Stimulated activated CD4-positive, alpha-beta T cell treated with anti-CD3 and anti-CD28 coated beads, TNF-alpha, amount 100 ng/mL, for 4 hours (primary cell): Measurements from ENCODE around the gene PIGS.

ENCODE experiments used
- DNase-seq, 3 experiments: peaks; one replicate each; pipeline ENCODE4 v3.0.0-alpha.2; 2020; ENCODE audit warnings: low read depth in 3 of 3

Gene PIGS

GRCh38 chr17:28550858-28551257 lies 20.5 kb downstream of the PIGS start:
- no peak for DNase-seq

- DNase-seq, result peak in 1 of 3 experiments; percentile 23
Observed at GRCh38 chr17:28549236-28550132, 21.8 kb downstream of the PIGS start.

GRCh38 chr17:28548417-28549130 lies 22.8 kb downstream of the PIGS start:
- DNase-seq, result no peak

GRCh38 chr17:28547623-28548416 lies 23.5 kb downstream of the PIGS start:
- peak in 1 of 3 experiments; percentile 41 for DNase-seq

DNA sequence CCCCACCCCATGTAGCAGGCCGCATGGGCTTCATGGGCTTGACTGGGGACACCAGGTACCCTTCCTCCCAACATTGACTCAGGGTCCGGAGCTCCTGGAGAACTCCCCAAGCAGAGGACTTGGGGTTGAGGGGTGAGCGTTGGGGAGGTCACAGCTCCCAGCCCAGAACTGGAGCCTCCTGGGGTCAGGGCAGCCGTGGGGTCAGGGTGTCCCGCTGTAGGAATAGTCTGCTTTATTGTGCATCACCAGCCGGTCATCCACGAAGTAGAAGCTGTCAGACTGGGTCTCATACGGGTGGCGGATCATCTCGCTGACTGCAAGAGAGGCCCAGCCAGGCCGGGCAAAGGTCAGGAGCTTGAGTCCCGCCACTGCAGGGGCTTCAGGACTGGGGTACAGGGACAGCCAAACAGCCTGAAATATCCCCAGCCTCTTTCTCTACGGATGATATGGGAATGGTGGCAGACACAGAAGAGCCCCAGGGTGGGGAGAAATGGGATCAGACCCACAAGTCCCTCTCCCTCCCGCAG lies 24.2 kb downstream of the PIGS start:
- DNase-seq, result no peak

- DNase-seq, result no peak
Observed at GRCh38 chr17:28545787-28546415, 25.4 kb downstream of the PIGS start.

DNA sequence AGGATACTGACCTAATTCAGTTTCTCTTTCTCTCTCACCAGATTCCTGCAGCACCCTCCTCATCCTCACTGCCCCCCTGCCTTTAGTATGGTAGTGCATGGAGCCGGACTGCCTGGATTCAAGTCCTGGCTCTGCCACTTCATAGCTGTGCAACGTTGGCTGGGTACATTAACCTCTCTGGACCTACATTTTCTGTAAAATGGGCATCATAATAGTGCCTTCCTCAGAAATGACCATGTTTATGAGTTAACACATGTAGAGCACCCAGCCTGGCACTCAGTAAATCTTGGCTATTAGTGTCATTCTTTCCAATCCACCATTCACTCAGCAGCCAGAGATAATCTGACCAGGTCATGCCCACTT lies 26.2 kb downstream of the PIGS start:
- no peak for DNase-seq

- no peak for DNase-seq
Observed at GRCh38 chr17:28544402-28545140, 26.8 kb downstream of the PIGS start.

DNA sequence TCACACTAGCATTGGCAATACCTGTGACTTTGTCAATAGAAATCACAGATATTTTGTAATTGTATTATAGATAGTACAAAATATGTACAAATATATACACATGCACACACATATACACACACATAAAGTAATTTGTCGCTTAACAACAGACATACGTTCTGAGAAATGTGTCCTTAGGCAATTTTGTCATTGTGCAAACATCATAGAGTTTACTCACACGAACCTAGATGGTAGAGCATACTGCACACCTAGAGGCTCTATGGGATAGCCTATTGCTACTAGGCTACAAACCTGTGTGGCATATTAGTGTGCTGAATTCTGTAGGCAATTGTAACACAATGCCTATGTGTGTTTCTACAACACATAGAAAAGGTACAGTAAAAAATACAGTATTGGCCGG lies 29.9 kb downstream of the PIGS start:
- no peak for DNase-seq

- no peak for DNase-seq
Observed at GRCh38 chr17:28540231-28540630, 31.1 kb downstream of the PIGS start.

DNA sequence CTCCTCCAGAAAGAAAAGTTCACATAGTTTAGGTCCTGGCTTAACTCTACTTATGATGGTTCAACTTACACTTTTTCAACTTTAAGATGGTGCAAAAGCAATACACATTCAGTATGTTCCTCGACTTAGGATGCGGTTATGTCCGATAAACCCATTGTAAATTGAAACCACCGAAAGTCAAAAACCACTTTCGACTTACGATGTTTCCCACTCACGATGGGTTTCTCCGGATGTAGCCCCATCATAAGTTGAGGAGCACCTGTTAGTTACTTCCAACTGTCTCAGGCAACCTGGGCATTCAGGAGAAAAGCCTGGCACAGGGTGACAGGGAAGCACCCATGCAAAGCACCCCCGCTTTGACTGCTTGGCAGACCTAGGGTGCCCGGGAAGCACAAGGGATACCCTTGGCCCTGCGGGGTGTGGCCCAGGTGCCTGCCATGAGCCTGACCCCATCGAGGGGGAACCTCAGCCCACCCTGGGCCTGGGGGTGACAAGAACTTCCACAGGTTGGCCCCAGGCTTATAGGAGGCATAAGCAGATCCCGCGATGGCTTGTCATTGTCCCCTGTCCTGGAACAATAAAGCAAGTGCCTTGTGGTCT lies 32.9 kb downstream of the PIGS start:
- DNase-seq, result no peak

DNA sequence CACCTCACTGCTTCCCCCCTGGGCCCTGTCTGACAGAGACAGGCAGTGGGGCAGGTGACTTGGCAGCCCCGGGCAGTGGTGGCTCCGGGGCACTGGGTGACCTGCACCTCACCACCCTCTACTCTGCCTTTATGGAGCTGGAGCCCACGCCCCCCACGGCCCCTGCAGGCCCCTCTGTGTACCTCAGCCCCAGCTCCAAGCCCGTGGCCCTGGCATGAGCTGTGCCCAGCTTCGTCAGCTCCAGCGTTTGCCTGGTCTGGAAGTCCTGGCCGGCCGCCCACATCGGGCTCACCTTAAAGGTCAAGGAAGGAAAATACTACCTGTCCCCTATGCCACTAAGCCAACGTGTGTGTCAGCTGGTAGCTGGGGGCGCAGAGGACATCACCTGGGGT lies 34.1 kb downstream of the PIGS start:
- no peak for DNase-seq

DNA sequence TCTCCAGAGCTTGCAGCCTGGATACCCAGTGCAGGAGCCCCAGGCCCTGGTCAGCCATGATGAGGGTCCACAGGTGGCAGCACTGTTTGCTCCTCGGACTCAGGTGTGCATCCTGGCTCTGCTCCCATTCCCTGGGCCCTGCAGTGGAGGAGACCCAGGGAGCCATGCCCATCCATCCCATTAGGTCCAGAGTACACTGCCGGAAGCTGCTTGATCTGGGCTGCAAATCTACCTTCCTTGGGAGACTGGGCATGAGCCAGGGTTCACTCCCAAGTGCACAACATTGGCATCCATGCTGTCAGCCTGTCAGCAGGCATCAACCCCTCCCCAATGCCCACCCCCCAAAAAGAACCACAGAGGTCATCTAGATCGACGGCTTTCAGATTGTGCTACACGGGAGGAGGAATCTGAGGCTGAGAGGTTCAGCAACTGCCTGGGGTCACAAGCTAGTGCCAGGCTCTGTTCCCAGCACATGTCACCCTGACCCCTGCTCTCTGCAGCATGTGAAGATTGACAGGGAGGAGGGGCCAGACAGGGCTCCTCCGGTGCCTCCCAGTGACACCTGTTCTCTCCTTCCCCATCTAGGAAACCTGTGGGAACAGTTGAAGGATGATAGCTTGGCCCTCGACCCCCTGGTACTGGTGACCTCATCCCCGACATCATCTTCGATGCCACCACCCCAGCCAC lies 34.6 kb downstream of the PIGS start:
- no peak for DNase-seq

DNA sequence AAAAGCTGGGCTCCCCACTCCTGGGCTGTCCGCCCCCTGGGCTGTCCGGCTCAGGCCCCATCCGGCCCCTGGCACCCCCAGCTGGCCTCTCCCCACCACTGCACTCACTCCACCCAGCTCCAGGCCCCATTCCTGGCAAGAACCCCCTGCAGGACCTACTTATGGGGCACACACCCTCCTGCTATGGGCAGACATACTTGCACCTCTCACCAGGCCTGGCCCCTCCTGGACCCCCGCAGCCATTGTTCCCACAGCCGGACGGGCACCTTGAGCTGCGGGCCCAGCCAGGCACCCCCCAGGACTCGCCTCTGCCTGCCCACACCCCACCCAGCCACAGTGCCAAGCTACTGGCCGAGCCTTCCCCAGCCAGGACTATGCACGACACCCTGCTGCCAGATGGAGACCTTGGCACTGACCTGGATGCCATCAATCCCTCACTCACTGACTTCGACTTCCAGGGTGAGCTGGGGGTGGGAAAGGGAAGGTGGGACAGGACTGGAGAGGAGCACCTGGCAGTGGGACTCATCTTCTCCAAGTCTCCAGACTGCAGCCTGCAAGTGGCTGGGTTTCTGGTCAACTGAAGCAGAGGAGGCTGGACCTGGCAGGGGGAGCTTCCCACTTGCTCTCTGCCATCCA lies 36.5 kb downstream of the PIGS start:
- DNase-seq, result no peak

DNA sequence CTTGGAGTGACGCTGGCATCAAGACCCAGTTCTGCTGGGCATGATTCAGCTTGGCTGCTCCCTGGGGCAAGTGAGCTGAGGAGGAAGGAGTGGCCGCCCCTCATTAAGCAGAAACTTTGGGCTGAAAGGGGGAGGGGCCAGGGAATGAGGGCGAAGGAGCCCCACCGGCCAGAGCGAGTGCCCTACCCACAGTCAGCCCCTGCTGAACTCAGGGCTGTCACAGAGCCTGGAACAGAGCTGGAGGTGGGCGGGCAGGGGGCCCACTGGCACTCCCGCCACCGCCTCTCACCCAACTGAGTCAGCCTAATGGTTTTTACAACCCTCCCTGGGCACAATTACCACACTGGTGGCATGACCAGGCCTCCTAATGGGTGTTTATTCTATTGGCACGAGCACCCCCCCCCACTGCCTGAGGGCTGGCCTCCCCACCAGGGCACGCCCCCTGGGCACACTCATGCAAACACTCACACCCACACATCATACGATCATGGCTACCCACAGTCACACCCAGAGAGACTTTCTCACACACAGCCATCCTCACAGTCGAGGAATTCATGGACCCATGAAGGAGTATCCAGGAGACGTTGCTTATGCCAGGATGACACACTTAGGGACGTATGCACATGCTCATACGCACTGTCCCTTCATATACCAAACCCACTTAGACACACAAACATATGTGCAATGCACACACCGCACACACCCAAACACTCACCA lies 38.1 kb downstream of the PIGS start:
- no peak for DNase-seq

GRCh38 chr17:28532050-28532960 lies 39.0 kb downstream of the PIGS start:
- DNase-seq, result no peak

DNA sequence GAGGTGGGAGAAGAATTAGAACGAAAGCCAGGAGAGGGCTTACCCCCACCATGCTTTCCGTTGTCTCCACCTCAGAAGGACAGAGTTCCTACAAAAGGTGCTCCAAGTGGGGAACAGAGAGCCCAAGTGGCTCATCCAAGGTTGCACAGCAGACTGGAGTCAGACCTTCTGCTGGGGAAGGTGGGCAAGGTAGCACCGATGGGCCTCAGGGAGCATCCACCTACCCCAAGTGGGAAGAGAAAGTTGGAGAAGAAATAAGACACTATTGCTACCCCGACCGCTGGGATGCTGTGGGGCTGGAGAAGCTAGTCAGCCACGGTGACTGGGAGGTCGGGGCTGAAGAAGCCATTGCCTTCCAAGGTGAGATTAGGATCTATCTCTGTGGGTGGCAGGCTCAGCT lies 40.4 kb downstream of the PIGS start:
- no peak for DNase-seq

DNA sequence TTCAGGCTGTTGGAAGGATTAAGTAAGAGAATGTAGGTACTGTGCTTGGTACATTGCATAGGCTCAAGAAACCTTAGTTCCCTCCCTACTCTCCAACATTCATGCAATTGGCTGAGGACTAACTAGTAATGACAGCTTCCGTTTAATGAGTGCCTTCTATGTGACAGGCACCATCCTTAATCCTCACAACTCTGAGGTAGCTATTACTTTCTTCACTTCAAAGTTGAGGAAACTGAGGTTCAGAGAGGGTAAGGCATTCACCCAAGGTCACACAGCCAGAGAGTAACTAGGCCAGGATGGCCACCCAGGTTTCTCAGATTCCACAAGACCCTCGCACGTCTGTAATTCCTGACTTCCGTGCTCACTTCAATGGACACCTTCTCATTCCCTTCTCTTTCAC lies 41.1 kb downstream of the PIGS start:
- no peak for DNase-seq
